ENCODE data around the gene BPIFB1.

GRCh38 chr20:33311011-33311410 lies 28.0 kb downstream of the BPIFB1 start:
- TF ChIP-seq CTCF (IDR thresholded peaks at IDR 0.05) = no peak
- TF ChIP-seq POLR2A (IDR thresholded peaks at IDR 0.05) = no peak

Data from heart left ventricle (tissue), 13 donors.